IMR-90 (cell line): ENCODE measurements around the gene NOM1. TPM values are rescaled to one million over a fixed set of nuclear protein-coding genes. Genes with fewer than 3 reads are reported as not detected.

Experiments used
- ATAC-seq: fragments of 200-7000 bp; cut with Tn5 transposase; 2 replicates; pipeline ENCODE4 v1.9.1; 2020; ENCODE audit warnings: low read depth, mild to moderate bottlenecking, moderate library complexity
- BruUV-seq: library from RNA; stranded (reverse); fragments of 400-500 nt; replicated peaks from 2 replicates; lab custom pipeline; 2021; lab: Mats Ljungman, UMichigan
- CTCF ChIA-PET: fragments of 300-600 bp; formaldehyde crosslinking; extraction: SDS; loops from one replicate; lab custom pipeline; 2021; ENCODE audit warnings: antibody characterized with exemption; lab: Yijun Ruan, JAX
- POLR2A ChIA-PET: fragments of 300-600 bp; sonication (Branson Sonifier 250); formaldehyde crosslinking; loops from one replicate; lab custom pipeline; 2022; ENCODE audit warnings: antibody characterized with exemption; ENCODE audit not compliant: unreplicated experiment; lab: Charles Lee
- DNase-seq: peaks from one replicate; pipeline ENCODE4 v3.0.0; 2013
- H2AFZ ChIP-seq: replicated peaks from 2 replicates; pipeline ENCODE3; 2013; ENCODE audit warnings: low read length, mild to moderate bottlenecking; ENCODE audit not compliant: poor library complexity
- H2AK5ac ChIP-seq: 2 replicates; pipeline ENCODE4 v1.6.1; 2013; ENCODE audit warnings: low read depth, low read length, inconsistent platforms
- H2AK9ac ChIP-seq: replicated peaks from 2 replicates; pipeline ENCODE3; 2013; ENCODE audit warnings: mild to moderate bottlenecking, low read depth, low read length, moderate library complexity; ENCODE audit not compliant: poor library complexity
- H2BK120ac ChIP-seq: 2 replicates; pipeline ENCODE4 v1.6.1; 2013; ENCODE audit warnings: low read depth, low read length, inconsistent platforms
- H2BK15ac ChIP-seq: 3 replicates; pipeline ENCODE4 v1.6.1; 2013; ENCODE audit warnings: low read depth, low read length, inconsistent platforms
- H2BK20ac ChIP-seq: 2 replicates; pipeline ENCODE4 v1.6.1; 2013; ENCODE audit warnings: low read depth, mild to moderate bottlenecking, inconsistent platforms, low read length, moderate library complexity
- H2BK5ac ChIP-seq: 2 replicates; pipeline ENCODE4 v1.6.1; 2013; ENCODE audit warnings: mild to moderate bottlenecking, low read depth, low read length, inconsistent platforms; ENCODE audit not compliant: poor library complexity, severe bottlenecking
- H3K14ac ChIP-seq: replicated peaks from 2 replicates; pipeline ENCODE4 v1.6.1; 2013; ENCODE audit warnings: low read depth, low read length, inconsistent platforms
- H3K18ac ChIP-seq: 2 replicates; pipeline ENCODE4 v1.6.1; 2013; ENCODE audit warnings: low read depth, low read length, control low read depth
- H3K23ac ChIP-seq: 2 replicates; pipeline ENCODE4 v1.6.1; 2013; ENCODE audit warnings: low read depth, low read length, inconsistent platforms
- H3K27ac ChIP-seq: 2 replicates; pipeline ENCODE4 v1.5.1; 2013; ENCODE audit warnings: mild to moderate bottlenecking, control low read depth, low read length; ENCODE audit not compliant: insufficient read depth
- H3K27me3 ChIP-seq: 2 replicates; pipeline ENCODE4 v1.6.1; 2013; ENCODE audit warnings: low read length; ENCODE audit not compliant: control insufficient read depth, insufficient read depth
- H3K36me3 ChIP-seq: 2 replicates; pipeline ENCODE4 v1.6.1; 2013; ENCODE audit warnings: low read length, mixed read lengths; ENCODE audit not compliant: control insufficient read depth, insufficient read depth
- H3K4ac ChIP-seq: 2 replicates; pipeline ENCODE4 v1.6.1; 2013; ENCODE audit warnings: low read depth, low read length, inconsistent platforms
- H3K4me1 ChIP-seq: 2 replicates; pipeline ENCODE4 v1.6.1; 2013; ENCODE audit warnings: low read length, mixed read lengths; ENCODE audit not compliant: control insufficient read depth, insufficient read depth
- H3K4me2 ChIP-seq: 2 replicates; pipeline ENCODE4 v1.6.1; 2013; ENCODE audit warnings: low read depth, mild to moderate bottlenecking, control low read depth, low read length, moderate library complexity
- H3K4me3 ChIP-seq: 2 replicates; pipeline ENCODE4 v1.5.1; 2013; ENCODE audit warnings: low read depth, mild to moderate bottlenecking, control low read depth, low read length, moderate library complexity; ENCODE audit not compliant: insufficient read depth
- H3K56ac ChIP-seq: 2 replicates; pipeline ENCODE4 v1.6.1; 2013; ENCODE audit warnings: low read length, inconsistent platforms; ENCODE audit not compliant: insufficient read depth; ENCODE audit errors: extremely low read depth
- H3K79me1 ChIP-seq, 2 experiments: 2 replicates each; pipeline ENCODE4 v1.6.1; 2013; ENCODE audit warnings: low read length in 2 of 2, inconsistent platforms in 1 of 2, low read depth in 1 of 2
- H3K9ac ChIP-seq: 2 replicates; pipeline ENCODE4 v1.6.1; 2013; ENCODE audit warnings: low read depth, low read length, control low read depth
- H3K9me1 ChIP-seq: 2 replicates; pipeline ENCODE4 v1.6.1; 2013; ENCODE audit warnings: low read length, inconsistent platforms; ENCODE audit not compliant: insufficient read depth
- H3K9me3 ChIP-seq: 2 replicates; pipeline ENCODE4 v1.6.1; 2013; ENCODE audit warnings: low read length; ENCODE audit not compliant: control insufficient read depth, insufficient read depth
- H4K20me1 ChIP-seq: 2 replicates; pipeline ENCODE4 v1.6.1; 2013; ENCODE audit warnings: low read length, inconsistent platforms; ENCODE audit not compliant: insufficient read depth
- H4K5ac ChIP-seq: 2 replicates; pipeline ENCODE4 v1.6.1; 2013; ENCODE audit warnings: mild to moderate bottlenecking, low read depth, low read length, control low read depth
- H4K8ac ChIP-seq, 2 experiments: 2 replicates each; pipeline ENCODE4 v1.6.1; 2013; ENCODE audit warnings: low read depth in 2 of 2, low read length in 2 of 2, control low read depth in 1 of 2, inconsistent platforms in 1 of 2
- H4K91ac ChIP-seq: 2 replicates; pipeline ENCODE4 v1.6.1; 2013; ENCODE audit warnings: low read depth, low read length, inconsistent platforms; ENCODE audit not compliant: insufficient read depth
- BHLHE40 ChIP-seq: fragments of 150-350 bp; IDR thresholded peaks from 2 replicates; pipeline ENCODE4 v1.6.1; 2016; ENCODE audit warnings: mild to moderate bottlenecking, low read depth, low read length
- ELK1 ChIP-seq: fragments of 150-350 bp; IDR thresholded peaks from 2 replicates; pipeline ENCODE4 v1.6.1; 2016; ENCODE audit warnings: low read depth, mild to moderate bottlenecking, low read length, moderate library complexity, borderline replicate concordance
- RFX5 ChIP-seq: IDR thresholded peaks from 2 replicates; pipeline ENCODE4 v1.8.0; 2012; ENCODE audit warnings: low read depth, mild to moderate bottlenecking, low read length, moderate library complexity
- USF2 ChIP-seq: fragments of 150-350 bp; IDR thresholded peaks from 2 replicates; pipeline ENCODE4 v1.6.1; 2017; ENCODE audit warnings: mild to moderate bottlenecking, antibody characterized with exemption, low read length, low read depth
- WGBS, 2 experiments: methylation state at CpG; one replicate each; pipeline versions ENCODE4 v1.1.5 to v1.1.7; 2013; ENCODE audit warnings: missing lambda C conversion rate in 2 of 2; ENCODE audit not compliant: insufficient read length in 1 of 2; ENCODE audit errors: extremely low coverage in 2 of 2; 5-methylcytosine and 5-hydroxymethylcytosine counted together
- dilution Hi-C: fragments of 300-500 bp; cut with HindIII; formaldehyde crosslinking; loops from one replicate; pipeline ENCODE4 v1.14.3; 2018; ENCODE audit warnings: low sequenced_read_pairs; ENCODE audit not compliant: unreplicated experiment
- in situ Hi-C: fragments of 300-500 bp; cut with MboI; formaldehyde crosslinking; loops from 3 replicates; pipeline ENCODE4 v1.14.3; 2019; ENCODE audit warnings: low sequenced_read_pairs, inconsistent platforms, mixed read lengths
- intact Hi-C: fragments of 100-400 bp; cut with micrococcal nuclease; formaldehyde crosslinking; loops from 2 replicates; pipeline ENCODE4 v1.10.0; 2022
- polyA plus RNA-seq, 3 experiments: library from polyadenylated mRNA; depleted of rRNA; stranded (reverse); fragments of >200 nt; gene quantifications; 2 replicates each; pipeline ENCODE4 v1.2.3, GENCODE V29; 2012; ENCODE audit warnings: low replicate concordance in 1 of 3
- total RNA-seq: library from RNA; depleted of rRNA; stranded (reverse); fragments of >200 nt; gene quantifications from 2 replicates; pipeline ENCODE4 v1.2.3, GENCODE V29; 2012

The NOM1 gene
- total and polyA plus RNA-seq, 2 of the 4 experiments (the other 2 are of a cell fraction): 15.3 to 15.4 TPM

- Histone ChIP-seq H3K23ac (no peak overlapping the region), H3K9me1 (no peaks in the 10 kb centered on the region), H2BK15ac (no peak overlapping the region), H3K27ac (no peak overlapping the region), H3K9me3 (peaks cover 9% of the 10 kb centered on the region), H4K91ac (no peak overlapping the region), H2AK5ac (no peak overlapping the region), H3K9ac (no peak overlapping the region), H2BK120ac (no peak overlapping the region), H3K56ac (no peak overlapping the region), H4K20me1 (no peaks in the 10 kb centered on the region), H3K4me1 (no peaks in the 10 kb centered on the region), H3K18ac (no peak overlapping the region), H3K79me1 (no peaks in the 10 kb centered on the region), H3K36me3 (no peaks in the 10 kb centered on the region), H3K27me3 (peaks cover 53% of the 10 kb centered on the region), H3K4me2 (no peak overlapping the region), H2BK5ac (no peak overlapping the region), H4K5ac (no peak overlapping the region), H2AK9ac (no peak overlapping the region), H3K4ac (no peak overlapping the region), H2BK20ac (no peak overlapping the region), H2AFZ (no peak overlapping the region), H3K14ac (no peak overlapping the region), H4K8ac (no peak overlapping the region), H3K4me3 (no peak overlapping the region)
- TF ChIP-seq ELK1 (no peak), USF2 (no peak), RFX5 (no peak), BHLHE40 (no peak)
- DNase-seq: no peak
- BruUV-seq: no TSS peak
- CTCF ChIA-PET: no interaction called here
- dilution Hi-C loops (no loop called here), in situ Hi-C loops (no loop called here), intact Hi-C loops (no loop called here)
- ATAC-seq: no peak
- POLR2A ChIA-PET: no interaction called here
- WGBS, 2 experiments: no CpG with 5 or more reads among the region's 8 CpGs
These were observed 44.9 kb downstream of the NOM1 start for GRCh38 chr7:156994417-156994816.
